ENCODE measurements around the gene EPHA8. TPM values are rescaled to one million over a fixed set of nuclear protein-coding genes. Genes with fewer than 3 reads are reported as not detected.

Gene EPHA8
- total RNA-seq, 1 donor from 2014 or later, result not detected

GRCh38 chr1:22602060-22602740 is 38.9 kb downstream of the EPHA8 start:
- no peak for DNase-seq
- ATAC-seq (ENCODE audit: poor library complexity), result no peak
- intact Hi-C loops (cut with DNase I), result no loop called here

GRCh38 chr1:22606161-22606560 is 42.9 kb downstream of the EPHA8 start:
- intact Hi-C loops (cut with DNase I), result no loop called here
- no peak for DNase-seq

GRCh38 chr1:22607154-22607553 is 43.9 kb downstream of the EPHA8 start:
- ATAC-seq (ENCODE audit: poor library complexity) (no peak), DNase-seq (no peak)
- intact Hi-C loops (cut with DNase I), result no loop called here

More at GRCh38 chr1:22606161-22606560, 42.9 kb downstream of the EPHA8 start:
- ATAC-seq (ENCODE audit: poor library complexity), result no peak

GRCh38 chr1:22608361-22608760 is 45.1 kb downstream of the EPHA8 start:
- ATAC-seq (ENCODE audit: poor library complexity) (no peak), DNase-seq (no peak)
- intact Hi-C loops (cut with DNase I), result no loop called here

- DNase-seq (no peak), ATAC-seq (ENCODE audit: poor library complexity) (no peak)
- intact Hi-C loops (cut with DNase I), result no loop called here
Observed at GRCh38 chr1:22609291-22609690, 46.0 kb downstream of the EPHA8 start.

GRCh38 chr1:22611530-22611947 is 48.2 kb downstream of the EPHA8 start:
- peak; percentile 62 for ATAC-seq (ENCODE audit: poor library complexity)
- DNase-seq, result peak; percentile 63

GRCh38 chr1:22612671-22613571 is 49.6 kb downstream of the EPHA8 start:
- intact Hi-C loops (cut with DNase I), result no loop called here
- DNase-seq (no peak), ATAC-seq (ENCODE audit: poor library complexity) (no peak)

More at GRCh38 chr1:22611530-22611947, 48.2 kb downstream of the EPHA8 start:
- intact Hi-C loops (cut with DNase I), result no loop called here

- DNase-seq (no peak), ATAC-seq (ENCODE audit: poor library complexity) (no peak)
- intact Hi-C loops (cut with DNase I), result no loop called here
Observed at GRCh38 chr1:22613572-22613918, 50.3 kb downstream of the EPHA8 start.

- intact Hi-C loops (cut with DNase I), result no loop called here
- DNase-seq (no peak), ATAC-seq (ENCODE audit: poor library complexity) (no peak)
Observed at GRCh38 chr1:22613951-22614350, 50.7 kb downstream of the EPHA8 start.

GRCh38 chr1:22615886-22616285 is 52.6 kb downstream of the EPHA8 start:
- intact Hi-C loops (cut with DNase I), result no loop called here
- ATAC-seq (ENCODE audit: poor library complexity), result no peak
- DNase-seq, result no peak

GRCh38 chr1:22616571-22616970 is 53.3 kb downstream of the EPHA8 start:
- ATAC-seq (ENCODE audit: poor library complexity) (no peak), DNase-seq (no peak)
- intact Hi-C loops (cut with DNase I), result no loop called here

GRCh38 chr1:22618056-22618455 is 54.8 kb downstream of the EPHA8 start:
- intact Hi-C loops (cut with DNase I), result no loop called here
- DNase-seq (no peak), ATAC-seq (ENCODE audit: poor library complexity) (no peak)

GRCh38 chr1:22619252-22619651 is 56.0 kb downstream of the EPHA8 start:
- no peak for ATAC-seq (ENCODE audit: poor library complexity)
- intact Hi-C loops (cut with DNase I), result no loop called here
- no peak for DNase-seq

- ATAC-seq (ENCODE audit: poor library complexity) (no peak), DNase-seq (no peak)
- intact Hi-C loops (cut with DNase I), result no loop called here
Observed at GRCh38 chr1:22619798-22620197, 56.5 kb downstream of the EPHA8 start.

- ATAC-seq (ENCODE audit: poor library complexity) (no peak), DNase-seq (no peak)
- intact Hi-C loops (cut with DNase I), result no loop called here
Observed at GRCh38 chr1:22621761-22622160, 58.5 kb downstream of the EPHA8 start.

GRCh38 chr1:22625262-22625925 is 62.1 kb downstream of the EPHA8 start:
- intact Hi-C loops (cut with DNase I), result no loop called here
- DNase-seq (no peak), ATAC-seq (ENCODE audit: poor library complexity) (no peak)

- intact Hi-C loops (cut with DNase I), result no loop called here
- ATAC-seq (ENCODE audit: poor library complexity), result no peak
- DNase-seq, result no peak
Observed at GRCh38 chr1:22626237-22627157, 63.2 kb downstream of the EPHA8 start.

GRCh38 chr1:22627331-22627730 is 64.0 kb downstream of the EPHA8 start:
- intact Hi-C loops (cut with DNase I), result no loop called here
- no peak for ATAC-seq (ENCODE audit: poor library complexity)
- no peak for DNase-seq

Data from Right ventricle myocardium superior (tissue), 1 donor.